Mesenchymal stem cell (in vitro differentiated cells and primary cell): ENCODE results near the gene MGMT.

Experiments used
- DNase-seq: peaks from one replicate; pipeline ENCODE4 v3.0.0-alpha.2; 2013
- H2AFZ ChIP-seq: one replicate; pipeline ENCODE4 v1.6.1; 2013; ENCODE audit warnings: low read depth, mild to moderate bottlenecking, control low read depth, inconsistent platforms, low read length, moderate library complexity
- H2AK5ac ChIP-seq: 2 replicates; pipeline ENCODE4 v1.6.1; 2013; ENCODE audit warnings: low read length, moderate library complexity, mild to moderate bottlenecking, inconsistent platforms; ENCODE audit not compliant: severe bottlenecking
- H2BK120ac ChIP-seq: one replicate; pipeline ENCODE4 v1.6.1; 2013; ENCODE audit warnings: low read depth, mild to moderate bottlenecking, inconsistent platforms, low read length, moderate library complexity
- H2BK12ac ChIP-seq, 2 experiments: one replicate each; pipeline ENCODE4 v1.6.1; 2013; ENCODE audit warnings: inconsistent platforms in 2 of 2, low read length in 2 of 2, mild to moderate bottlenecking in 2 of 2, moderate library complexity in 2 of 2, control low read depth in 1 of 2
- H2BK15ac ChIP-seq: one replicate; pipeline ENCODE4 v1.6.1; 2013; ENCODE audit warnings: mild to moderate bottlenecking, low read depth, inconsistent platforms; ENCODE audit not compliant: poor library complexity, severe bottlenecking
- H2BK5ac ChIP-seq: 2 replicates; pipeline ENCODE4 v1.6.1; 2013; ENCODE audit warnings: low read depth, mild to moderate bottlenecking, low read length, control low read depth, inconsistent platforms; ENCODE audit not compliant: poor library complexity, severe bottlenecking
- H3K14ac ChIP-seq, 2 experiments: one replicate each; pipeline ENCODE4 v1.6.1; 2013; ENCODE audit warnings: inconsistent platforms in 2 of 2, low read length in 2 of 2, control low read depth in 1 of 2, mild to moderate bottlenecking in 1 of 2, moderate library complexity in 1 of 2
- H3K18ac ChIP-seq, 2 experiments: one replicate each; pipeline ENCODE4 v1.6.1; 2013; ENCODE audit warnings: inconsistent platforms in 2 of 2, low read length in 2 of 2, control low read depth in 1 of 2, low read depth in 1 of 2, mild to moderate bottlenecking in 1 of 2
- H3K23ac ChIP-seq, 2 experiments: one replicate each; pipeline ENCODE4 v1.6.1; 2013; ENCODE audit warnings: inconsistent platforms in 2 of 2, low read length in 2 of 2, mild to moderate bottlenecking in 2 of 2, moderate library complexity in 2 of 2, control low read depth in 1 of 2
- H3K27ac ChIP-seq: 2 replicates; pipeline ENCODE4 v1.5.1; 2013; ENCODE audit warnings: mild to moderate bottlenecking, moderate library complexity, low read length, control low read depth, inconsistent platforms; ENCODE audit not compliant: poor library complexity, severe bottlenecking
- H3K27me3 ChIP-seq, 2 experiments: 2 replicates each; pipeline versions ENCODE4 v1.6.1 to v1.7.0; 2013; ENCODE audit warnings: low read length in 2 of 2, mild to moderate bottlenecking in 2 of 2, moderate library complexity in 2 of 2, control low read depth in 1 of 2, inconsistent platforms in 1 of 2; ENCODE audit not compliant: control insufficient read depth in 1 of 2, insufficient read depth in 1 of 2
- H3K36me3 ChIP-seq, 2 experiments: 2 replicates each; pipeline versions ENCODE4 v1.6.1 to v1.7.0; 2013; ENCODE audit warnings: low read length in 2 of 2, control low read depth in 1 of 2, inconsistent platforms in 1 of 2, low read depth in 1 of 2, mild to moderate bottlenecking in 1 of 2; ENCODE audit not compliant: insufficient read depth in 2 of 2, control insufficient read depth in 1 of 2
- H3K4ac ChIP-seq, 2 experiments: one replicate each; pipeline ENCODE4 v1.6.1; 2013; ENCODE audit warnings: inconsistent platforms in 2 of 2, low read length in 2 of 2, mild to moderate bottlenecking in 2 of 2, moderate library complexity in 2 of 2, control low read depth in 1 of 2, low read depth in 1 of 2
- H3K4me1 ChIP-seq: 2 replicates; pipeline ENCODE4 v1.6.1; 2013; ENCODE audit warnings: low read depth, low read length, control low read depth; ENCODE audit not compliant: control insufficient read depth, insufficient read depth
- H3K4me2 ChIP-seq: 2 replicates; pipeline ENCODE4 v1.6.1; 2013; ENCODE audit warnings: low read length, mild to moderate bottlenecking, inconsistent platforms; ENCODE audit not compliant: poor library complexity, severe bottlenecking
- H3K4me3 ChIP-seq, 2 experiments: 2 replicates each; pipeline versions ENCODE4 v1.5.1 to v1.7.0; 2013; ENCODE audit warnings: low read length in 2 of 2, mild to moderate bottlenecking in 2 of 2, control low read depth in 1 of 2, low read depth in 1 of 2; ENCODE audit not compliant: insufficient read depth in 1 of 2
- H3K79me1 ChIP-seq: replicated peaks from 2 replicates; pipeline ENCODE4 v1.6.1; 2013; ENCODE audit warnings: mild to moderate bottlenecking, control low read depth, low read length, inconsistent platforms; ENCODE audit not compliant: poor library complexity, severe bottlenecking
- H3K9ac ChIP-seq: 2 replicates; pipeline ENCODE4 v1.7.0; 2013; ENCODE audit warnings: mild to moderate bottlenecking, low read length, moderate library complexity
- H3K9me3 ChIP-seq: 2 replicates; pipeline ENCODE4 v1.7.0; 2013; ENCODE audit warnings: mild to moderate bottlenecking, low read length; ENCODE audit not compliant: control insufficient read depth
- H4K8ac ChIP-seq: one replicate; pipeline ENCODE4 v1.6.1; 2013; ENCODE audit warnings: inconsistent platforms, mild to moderate bottlenecking, low read length, moderate library complexity
- H4K91ac ChIP-seq: one replicate; pipeline ENCODE4 v1.6.1; 2013; ENCODE audit warnings: mild to moderate bottlenecking, low read length, inconsistent platforms
- WGBS: methylation state at CpG from one replicate; pipeline ENCODE4 v1.1.7; 2013; ENCODE audit warnings: mixed read lengths; 5-methylcytosine and 5-hydroxymethylcytosine counted together

MGMT gene

DNA sequence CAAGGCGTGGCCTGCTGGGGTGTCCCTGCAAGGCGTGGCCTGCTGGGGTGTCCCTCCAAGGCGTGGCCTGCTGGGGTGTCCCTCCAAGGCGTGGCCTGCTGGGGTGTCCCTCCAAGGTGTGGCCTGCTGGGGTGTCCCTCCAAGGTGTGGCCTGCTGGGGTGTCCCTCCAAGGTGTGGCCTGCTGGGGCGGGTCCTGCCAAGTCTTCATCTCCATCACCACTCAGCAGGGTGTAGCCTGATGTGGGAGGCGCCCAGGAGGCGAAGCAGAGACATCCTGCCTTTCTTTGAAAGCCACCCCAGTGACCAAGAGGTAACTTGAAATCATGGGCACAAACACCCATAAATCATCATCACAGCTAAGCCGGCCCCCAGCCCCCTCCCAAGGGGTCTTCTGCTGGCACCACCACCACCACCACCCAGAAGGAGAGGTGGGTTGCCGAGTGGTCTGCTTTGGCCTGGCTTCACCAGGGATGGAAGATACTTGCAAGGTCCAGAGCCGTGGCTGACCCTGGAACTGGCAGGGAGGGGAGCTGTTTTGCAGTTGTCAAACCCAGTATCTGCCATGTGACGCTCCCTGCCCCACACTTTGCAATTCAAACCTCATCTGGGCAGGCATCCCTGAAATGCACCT is 306.4 kb downstream of the MGMT start:
- no peak overlapping the region for H3K27ac ChIP-seq
- no peak overlapping the region for H3K4me3 ChIP-seq
- 86% methylated on average over 10 of the region's 11 CpGs for WGBS
- DNase-seq: no peak
- no peak overlapping the region for H3K23ac ChIP-seq
- H3K9ac ChIP-seq: no peak overlapping the region
- no peak overlapping the region for H2AFZ ChIP-seq
- H3K36me3 ChIP-seq: peaks cover 6 to 17% of the 10 kb centered on the region in 2 experiments
- H3K9me3 ChIP-seq: no peaks in the 10 kb centered on the region
- no peak overlapping the region for H3K4me2 ChIP-seq
- no peak overlapping the region for H3K18ac ChIP-seq
- no peak overlapping the region for H2BK15ac ChIP-seq
- no peak overlapping the region for H2AK5ac ChIP-seq
- H4K91ac ChIP-seq: no peak overlapping the region
- H2BK120ac ChIP-seq: no peak overlapping the region
- no peak overlapping the region for H3K4ac ChIP-seq
- no peak overlapping the region for H2BK5ac ChIP-seq
- no peak overlapping the region for H2BK12ac ChIP-seq
- H4K8ac ChIP-seq: no peak overlapping the region
- H3K14ac ChIP-seq: no peak overlapping the region
- H3K27me3 ChIP-seq: no peaks in the 10 kb centered on the region
- no peaks in the 10 kb centered on the region for H3K79me1 ChIP-seq
- H3K4me1 ChIP-seq: no peaks in the 10 kb centered on the region

DNA sequence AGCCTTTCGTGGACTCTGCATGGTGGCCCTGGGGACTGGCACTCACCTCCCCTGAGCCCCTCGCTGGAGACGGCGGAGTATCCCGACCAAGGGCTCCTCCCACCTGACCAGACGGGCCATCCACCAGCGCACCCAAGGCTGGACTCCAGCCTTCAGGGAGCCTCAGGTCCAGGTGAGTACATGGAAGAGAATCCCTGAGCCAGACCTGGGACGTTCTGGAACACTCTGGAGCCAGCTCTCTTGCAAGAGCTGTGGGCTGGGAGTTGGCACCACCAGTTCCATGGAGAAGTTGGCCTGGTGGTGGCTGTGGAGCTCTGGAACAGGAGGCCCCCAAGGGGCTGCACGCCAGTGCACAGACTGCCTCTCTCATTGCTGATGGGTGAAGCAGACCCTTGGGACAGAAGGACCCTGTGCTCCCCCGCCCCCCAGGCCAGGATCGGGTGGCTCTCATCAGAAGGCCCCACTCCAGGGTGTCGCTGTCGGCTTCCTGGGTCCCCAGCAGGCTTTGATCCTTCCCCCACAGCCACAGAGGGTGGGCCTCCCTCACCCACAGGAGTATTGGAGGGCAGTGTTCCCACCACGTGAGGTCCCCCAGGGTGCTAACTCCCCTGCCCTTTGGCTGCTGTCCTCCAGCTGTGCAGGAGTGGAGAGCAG is 307.2 kb downstream of the MGMT start:
- Histone ChIP-seq H3K4me2 (no peak overlapping the region), H2BK15ac (no peak overlapping the region), H3K4me3 (no peak overlapping the region), H3K4me1 (no peaks in the 10 kb centered on the region), H4K8ac (no peak overlapping the region), H2BK120ac (no peak overlapping the region), H3K4ac (no peak overlapping the region), H3K14ac (no peak overlapping the region), H2BK5ac (no peak overlapping the region), H2AK5ac (no peak overlapping the region), H3K9me3 (no peaks in the 10 kb centered on the region), H3K27me3 (no peaks in the 10 kb centered on the region), H3K23ac (no peak overlapping the region), H3K36me3 (peaks cover 6 to 10% of the 10 kb centered on the region in 2 experiments), H2AFZ (no peak overlapping the region), H4K91ac (no peak overlapping the region), H3K79me1 (no peaks in the 10 kb centered on the region), H3K9ac (no peak overlapping the region), H2BK12ac (no peak overlapping the region), H3K18ac (no peak overlapping the region), H3K27ac (no peak overlapping the region)
- WGBS: 88% methylated on average over 14 of the region's 14 CpGs
- no peak for DNase-seq

GRCh38 chr10:129774736-129775401 is 307.8 kb downstream of the MGMT start:
- H2BK5ac ChIP-seq: no peak overlapping the region
- no peak for DNase-seq
- no peaks in the 10 kb centered on the region for H3K79me1 ChIP-seq
- H4K91ac ChIP-seq: no peak overlapping the region
- no peak overlapping the region for H3K14ac ChIP-seq
- no peak overlapping the region for H2AK5ac ChIP-seq
- H4K8ac ChIP-seq: no peak overlapping the region
- H2BK12ac ChIP-seq: no peak overlapping the region
- 92% methylated on average over 13 of the region's 13 CpGs for WGBS
- H2AFZ ChIP-seq: no peak overlapping the region
- no peaks in the 10 kb centered on the region for H3K27me3 ChIP-seq
- H3K36me3 ChIP-seq: peaks cover 3 to 6% of the 10 kb centered on the region in 2 experiments
- H3K4ac ChIP-seq: no peak overlapping the region
- H3K27ac ChIP-seq: no peak overlapping the region
- H3K4me3 ChIP-seq: no peak overlapping the region
- H3K23ac ChIP-seq: no peak overlapping the region
- no peak overlapping the region for H3K4me2 ChIP-seq
- H3K9ac ChIP-seq: no peak overlapping the region
- H2BK15ac ChIP-seq: no peak overlapping the region
- no peaks in the 10 kb centered on the region for H3K9me3 ChIP-seq
- H3K18ac ChIP-seq: no peak overlapping the region
- H3K4me1 ChIP-seq: no peaks in the 10 kb centered on the region
- H2BK120ac ChIP-seq: no peak overlapping the region

- H3K27me3 ChIP-seq: no peaks in the 10 kb centered on the region
- H2AFZ ChIP-seq: no peak overlapping the region
- H3K79me1 ChIP-seq: no peaks in the 10 kb centered on the region
- no peak overlapping the region for H2BK12ac ChIP-seq
- no peak overlapping the region for H2BK120ac ChIP-seq
- H3K4me3 ChIP-seq: no peak overlapping the region
- H3K27ac ChIP-seq: no peak overlapping the region
- H2BK15ac ChIP-seq: no peak overlapping the region
- H3K36me3 ChIP-seq: peaks cover 3% of the 10 kb centered on the region in 2 experiments
- no peak overlapping the region for H3K14ac ChIP-seq
- no peak overlapping the region for H4K91ac ChIP-seq
- H3K4ac ChIP-seq: no peak overlapping the region
- H3K9me3 ChIP-seq: no peaks in the 10 kb centered on the region
- no peak overlapping the region for H3K23ac ChIP-seq
- no peak overlapping the region for H3K9ac ChIP-seq
- 74% methylated on average over 8 of the region's 9 CpGs for WGBS
- no peak for DNase-seq
- H3K4me2 ChIP-seq: no peak overlapping the region
- H2BK5ac ChIP-seq: no peak overlapping the region
- H2AK5ac ChIP-seq: no peak overlapping the region
- H4K8ac ChIP-seq: no peak overlapping the region
- no peak overlapping the region for H3K18ac ChIP-seq
- no peaks in the 10 kb centered on the region for H3K4me1 ChIP-seq
Observed at GRCh38 chr10:129775681-129776080, 308.6 kb downstream of the MGMT start.
